HepG2 (cell line): Measurements from ENCODE around the gene TNN. TPM values are rescaled to one million over a fixed set of nuclear protein-coding genes. Genes with fewer than 3 reads are reported as not detected.

ENCODE experiments used
- ATAC-seq: fragments of 200-7000 bp; cut with Tn5 transposase; 3 replicates; pipeline ENCODE4 v1.9.1; 2020; ENCODE audit warnings: mild to moderate bottlenecking, moderate library complexity
- BruUV-seq: library from RNA; stranded (reverse); fragments of 400-500 nt; replicated peaks from 2 replicates; lab custom pipeline; 2021; lab: Mats Ljungman, UMichigan
- CTCF ChIA-PET: fragments of 300-600 bp; formaldehyde crosslinking; extraction: SDS; loops from one replicate; lab custom pipeline; 2021; ENCODE audit warnings: low total read pairs, inconsistent platforms, low intra/inter-chr PET ratio; lab: Yijun Ruan, JAX
- POLR2A ChIA-PET: fragments of 350-600 bp; sonication (Branson Sonifier 250); formaldehyde crosslinking; loops from one replicate; lab custom pipeline; 2020; ENCODE audit warnings: antibody characterized with exemption, inconsistent platforms; lab: Yijun Ruan, JAX
- DNase-seq: peaks from one replicate; pipeline ENCODE4 v3.0.0-alpha.2; 2015; ENCODE audit warnings: low spot score
- FAIRE-seq: peaks from 3 replicates; lab custom pipeline; 2011; peaks lifted over from hg19 to GRCh38; lab: Jason Lieb, UNC
- H2AFZ ChIP-seq: one replicate; pipeline ENCODE4 v1.6.1; 2011; ENCODE audit warnings: low read length, inconsistent platforms
- H3K27ac ChIP-seq: fragments of 300-600 bp; 3 replicates; pipeline ENCODE4 v1.8.0; 2011; ENCODE audit warnings: mixed run types, mild to moderate bottlenecking, mixed read lengths, low read length, inconsistent platforms; ENCODE audit not compliant: insufficient read depth; ENCODE audit errors: extremely low read length
- H3K27me3 ChIP-seq, 2 experiments: fragments of 200-600 bp in 1 of 2; 2 replicates in 1 of 2; 3 replicates in 1 of 2; pipeline versions ENCODE4 v1.6.0 to v1.8.0; 2011; ENCODE audit warnings: low read length in 2 of 2, mild to moderate bottlenecking in 2 of 2, moderate library complexity in 2 of 2, inconsistent platforms in 1 of 2; ENCODE audit not compliant: insufficient read depth in 2 of 2, control insufficient read depth in 1 of 2
- H3K36me3 ChIP-seq, 2 experiments: fragments of 200-600 bp in 1 of 2; replicated peaks in 1 of 2; 2 replicates in 1 of 2; 3 replicates in 1 of 2; pipeline versions ENCODE4 v1.5.1 to v1.8.0; 2011; ENCODE audit warnings: low read length in 2 of 2, inconsistent platforms in 1 of 2; ENCODE audit not compliant: insufficient read depth in 2 of 2, control insufficient read depth in 1 of 2
- H3K4me1 ChIP-seq: 2 replicates; pipeline ENCODE4 v1.5.1; 2012; ENCODE audit warnings: low read length, inconsistent platforms; ENCODE audit not compliant: insufficient read depth
- H3K4me2 ChIP-seq: 2 replicates; pipeline ENCODE4 v1.6.0; 2011; ENCODE audit warnings: low read depth, low read length, inconsistent platforms
- H3K4me3 ChIP-seq, 3 experiments: fragments of 200-600 bp in 1 of 3; sonication (generic), shearing (Covaris generic) in 1 of 3; replicated peaks in 1 of 3; 2 replicates each; pipeline ENCODE4 v1.5.1; 2011 to 2016; ENCODE audit warnings: low read length in 3 of 3, inconsistent platforms in 2 of 3, low read depth in 2 of 3, mild to moderate bottlenecking in 2 of 3, control low read depth in 1 of 3, mixed read lengths in 1 of 3; ENCODE audit not compliant: insufficient read depth in 1 of 3
- H3K79me2 ChIP-seq: one replicate; pipeline ENCODE4 v1.6.1; 2011; ENCODE audit warnings: low read length, inconsistent platforms; ENCODE audit not compliant: insufficient read depth
- H3K9ac ChIP-seq: 2 replicates; pipeline ENCODE4 v1.6.0; 2011; ENCODE audit warnings: mild to moderate bottlenecking, low read depth, low read length, inconsistent platforms; ENCODE audit not compliant: insufficient read depth
- H3K9me3 ChIP-seq: 2 replicates; pipeline ENCODE4 v1.5.1; 2012; ENCODE audit warnings: mild to moderate bottlenecking, low read length
- H4K20me1 ChIP-seq: 2 replicates; pipeline ENCODE4 v1.6.0; 2011; ENCODE audit warnings: inconsistent platforms, mild to moderate bottlenecking, low read length, moderate library complexity; ENCODE audit not compliant: insufficient read depth
- BHLHE40 ChIP-seq: IDR thresholded peaks from 2 replicates; pipeline ENCODE4 v1.6.1; 2011; ENCODE audit warnings: low read length, improper control_type of control experiment
- CENPT ChIP-seq: sonication (generic); formaldehyde crosslinking; IDR thresholded peaks from 2 replicates; pipeline ENCODE4 v1.8.0; 2022; ENCODE audit warnings: low read depth, mild to moderate bottlenecking, moderate library complexity, missing genetic modification reagents
- FOSL1 ChIP-seq: sonication (generic); formaldehyde crosslinking; IDR thresholded peaks from 2 replicates; pipeline ENCODE4 v1.9.0; 2021; ENCODE audit warnings: missing genetic modification reagents, borderline replicate concordance
- HHEX ChIP-seq: IDR thresholded peaks from 2 replicates; pipeline ENCODE4 v1.6.1; 2016; ENCODE audit warnings: control low read depth
- JDP2 ChIP-seq: sonication (generic); formaldehyde crosslinking; IDR thresholded peaks from 2 replicates; pipeline ENCODE4 v1.8.1; 2022; ENCODE audit warnings: missing genetic modification reagents, borderline replicate concordance
- ONECUT2 ChIP-seq: sonication (generic); formaldehyde crosslinking; IDR thresholded peaks from 2 replicates; pipeline ENCODE4 v1.4.0; 2020; ENCODE audit warnings: missing genetic modification reagents
- POLR2A ChIP-seq, 2 experiments: IDR thresholded peaks; 2 replicates each; pipeline ENCODE4 v1.6.1; 2011; ENCODE audit warnings: low read depth in 2 of 2, low read length in 2 of 2, mild to moderate bottlenecking in 1 of 2, moderate library complexity in 1 of 2; ENCODE audit not compliant: insufficient read depth in 1 of 2
- ZBTB7A ChIP-seq: sonication (generic); formaldehyde crosslinking; IDR thresholded peaks from 2 replicates; pipeline ENCODE4 v1.8.0; 2022; ENCODE audit warnings: mild to moderate bottlenecking, missing genetic modification reagents
- ZFP41 ChIP-seq: sonication (generic); formaldehyde crosslinking; IDR thresholded peaks from 2 replicates; pipeline ENCODE4 v1.4.0; 2020; ENCODE audit warnings: mild to moderate bottlenecking, missing genetic modification reagents, borderline replicate concordance
- ZNF225 ChIP-seq: sonication (generic); formaldehyde crosslinking; IDR thresholded peaks from 2 replicates; pipeline ENCODE4 v1.4.0; 2020; ENCODE audit warnings: mild to moderate bottlenecking, missing genetic modification reagents
- ZNF260 ChIP-seq: sonication (generic); formaldehyde crosslinking; IDR thresholded peaks from 2 replicates; pipeline ENCODE4 v1.4.0; 2020; ENCODE audit warnings: missing genetic modification reagents, low read depth, mild to moderate bottlenecking, borderline replicate concordance
- ZNF782 ChIP-seq: sonication (generic); formaldehyde crosslinking; IDR thresholded peaks from 2 replicates; pipeline ENCODE4 v1.4.0; 2020; ENCODE audit warnings: missing genetic modification reagents, mild to moderate bottlenecking, borderline replicate concordance
- ZNF839 ChIP-seq: sonication (generic); formaldehyde crosslinking; IDR thresholded peaks from 2 replicates; pipeline ENCODE4 v1.4.0; 2020; ENCODE audit warnings: missing genetic modification reagents, mild to moderate bottlenecking, borderline replicate concordance
- ZNF879 ChIP-seq: sonication (generic); formaldehyde crosslinking; IDR thresholded peaks from 2 replicates; pipeline ENCODE4 v1.8.1; 2023; ENCODE audit warnings: missing genetic modification reagents
- WGBS: methylation state at CpG from one replicate; pipeline ENCODE4 v1.1.6; 2017; ENCODE audit warnings: low lambda C conversion rate; 5-methylcytosine and 5-hydroxymethylcytosine counted together
- in situ Hi-C: cut with HindIII; loops from 2 replicates; pipeline ENCODE4 v1.10.0; 2017; ENCODE audit warnings: low pct_unique_long_range_greater_than_20kb; ENCODE audit not compliant: extremely low pct_ligation_motif_present
- intact Hi-C: fragments of 100-400 bp; cut with micrococcal nuclease; formaldehyde crosslinking; loops from one replicate; pipeline ENCODE4 v1.10.0; 2022; ENCODE audit not compliant: unreplicated experiment
- polyA plus RNA-seq, 8 experiments: library from polyadenylated mRNA; depleted of rRNA in 3 of 8; stranded (reverse) in 7 of 8; unstranded in 1 of 8; fragments of >200 nt; fragmentation: Illumina TruSeq in 4 of 8; extraction: Trizol in 4 of 8; gene quantifications; 2 replicates each; pipeline versions ENCODE4 v1.2.1 to v1.2.3, GENCODE V29; 2011 to 2016; ENCODE audit warnings: low read depth in 4 of 8, missing spikeins in 1 of 8, mixed read lengths in 1 of 8; ENCODE audit not compliant: insufficient read depth in 1 of 8
- total RNA-seq, 5 experiments: library from RNA; depleted of rRNA; stranded (reverse); fragments of >200 nt; fragmentation: Illumina TruSeq; extraction: Trizol; gene quantifications; 2 replicates each; pipeline ENCODE4 v1.2.3, GENCODE V29; 2016; ENCODE audit warnings: low read depth in 1 of 5
- TF ChIP-seq, protein P1 (sequence below): sonication (generic); formaldehyde crosslinking; conservative IDR thresholded peaks from 2 replicates; pipeline ENCODE4 v1.5.0; 2020; ENCODE audit warnings: missing genetic modification reagents

Gene TNN
- total and polyA plus RNA-seq, 2 of the 13 experiments (the other 11 are each of a cell fraction or from before 2014, with no cell fraction given) = not detected

DNA sequence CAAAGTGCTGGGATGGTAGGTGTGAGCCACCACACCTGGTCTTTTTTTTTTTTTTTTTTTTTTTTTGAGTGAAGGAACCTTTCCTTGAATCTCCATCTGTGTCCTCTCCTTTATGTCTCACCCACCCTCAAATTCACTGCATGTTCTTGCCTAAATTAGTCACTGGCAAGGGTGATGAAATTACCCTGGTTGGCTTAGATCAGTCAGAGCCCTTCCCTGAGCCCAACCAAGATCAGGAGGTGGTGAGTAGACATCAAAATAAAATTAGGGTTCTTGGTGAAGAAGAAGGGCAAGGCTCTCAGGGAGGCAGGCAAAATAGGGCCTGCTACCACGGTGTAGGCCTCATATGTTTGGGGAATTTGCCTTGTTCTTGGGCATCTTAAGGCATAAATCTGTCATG, 5.3 kb upstream of the TNN start (continued):
- no peak for TF ChIP-seq ONECUT2

DNA sequence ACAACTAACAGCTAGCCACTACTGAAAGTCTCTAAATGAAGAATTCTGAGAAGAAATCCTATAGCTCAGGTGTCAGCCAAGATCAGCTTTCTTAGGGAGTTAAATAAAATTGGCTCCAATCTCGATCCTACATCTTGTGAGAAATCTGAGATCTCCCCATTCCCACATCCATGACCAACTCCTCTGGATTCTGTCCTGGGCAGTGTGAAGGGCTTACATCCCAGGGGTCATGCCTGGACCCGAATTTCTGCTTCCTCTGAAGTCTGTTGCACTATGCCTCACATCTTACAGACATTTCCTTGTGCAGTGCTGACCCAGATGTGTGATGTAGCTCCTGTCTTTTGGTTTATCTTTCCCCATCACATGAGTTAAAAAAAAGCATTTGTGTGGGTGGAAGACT, 4.8 kb upstream of the TNN start:
- ATAC-seq = no peak
- Histone ChIP-seq H3K4me1 (no peaks in the 10 kb centered on the region), H3K4me3 (no peak overlapping the region), H2AFZ (no peak overlapping the region), H3K9me3 (no peaks in the 10 kb centered on the region), H3K79me2 (no peaks in the 10 kb centered on the region), H4K20me1 (no peaks in the 10 kb centered on the region), H3K27ac (no peak overlapping the region), H3K9ac (no peak overlapping the region), H3K36me3 (no peaks in the 10 kb centered on the region), H3K27me3 (peaks cover 0 to 7% of the 10 kb centered on the region in 2 experiments; a peak in 2 of 5 replicates)
- intact Hi-C loops = no loop called here
- BruUV-seq = no TSS peak
- no peak for FAIRE-seq
- POLR2A ChIA-PET = no interaction called here
- no peak for TF ChIP-seq ZBTB7A (CRISPR knock-in tag)
- TF ChIP-seq ZNF879 = no peak
- TF ChIP-seq, all 625 proteins: peak for 0
- WGBS = 0% methylated on average over 2 of the region's 2 CpGs
- no peak for DNase-seq
- CTCF ChIA-PET = no interaction called here
- H3K4me2 ChIP-seq = no peak overlapping the region
- in situ Hi-C loops = no loop called here

DNA sequence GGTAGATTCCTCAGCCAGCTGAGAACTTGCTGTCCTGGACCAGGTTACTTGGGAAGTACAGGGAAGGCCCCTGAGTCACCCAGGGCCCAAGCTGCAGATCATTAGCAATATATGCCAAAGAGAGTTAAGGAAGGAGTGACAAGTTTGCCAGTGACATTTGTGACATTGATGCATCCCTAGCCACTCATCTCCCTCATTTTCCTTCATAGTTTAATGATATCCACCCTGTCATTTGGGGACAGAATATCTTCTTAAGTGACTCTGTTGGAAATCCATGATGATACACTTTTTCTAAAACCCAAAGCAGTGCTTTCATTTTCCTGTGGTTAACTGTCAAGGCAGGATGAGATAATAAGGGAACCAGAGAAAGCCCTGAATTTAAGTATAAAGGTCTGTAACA, 3.2 kb downstream of the TNN start:
- BruUV-seq = no TSS peak
- no peaks in the 10 kb centered on the region for H3K4me1 ChIP-seq
- H3K9ac ChIP-seq = no peak overlapping the region
- in situ Hi-C loops (no loop called here), intact Hi-C loops (no loop called here)
- no peak for ATAC-seq
- H3K4me2 ChIP-seq = no peak overlapping the region
- ChIA-PET CTCF (no interaction called here), POLR2A (no interaction called here)
- H3K9me3 ChIP-seq = no peaks in the 10 kb centered on the region
- H2AFZ ChIP-seq = no peak overlapping the region
- FAIRE-seq = no peak
- H3K4me3 ChIP-seq = no peak overlapping the region
- DNase-seq = no peak
- H4K20me1 ChIP-seq = no peaks in the 10 kb centered on the region
- no peak overlapping the region for H3K27ac ChIP-seq
- no peaks in the 10 kb centered on the region for H3K79me2 ChIP-seq
- peaks cover 0 to 12% of the 10 kb centered on the region in 2 experiments; a peak in 2 of 5 replicates for H3K27me3 ChIP-seq
- no peaks in the 10 kb centered on the region for H3K36me3 ChIP-seq
- TF ChIP-seq ZNF225 (CRISPR knock-in tag) = no peak
- TF ChIP-seq JDP2 = no peak
- no peak for TF ChIP-seq HHEX (CRISPR knock-in tag)
- TF ChIP-seq CENPT = no peak
- TF ChIP-seq, protein P1, sequence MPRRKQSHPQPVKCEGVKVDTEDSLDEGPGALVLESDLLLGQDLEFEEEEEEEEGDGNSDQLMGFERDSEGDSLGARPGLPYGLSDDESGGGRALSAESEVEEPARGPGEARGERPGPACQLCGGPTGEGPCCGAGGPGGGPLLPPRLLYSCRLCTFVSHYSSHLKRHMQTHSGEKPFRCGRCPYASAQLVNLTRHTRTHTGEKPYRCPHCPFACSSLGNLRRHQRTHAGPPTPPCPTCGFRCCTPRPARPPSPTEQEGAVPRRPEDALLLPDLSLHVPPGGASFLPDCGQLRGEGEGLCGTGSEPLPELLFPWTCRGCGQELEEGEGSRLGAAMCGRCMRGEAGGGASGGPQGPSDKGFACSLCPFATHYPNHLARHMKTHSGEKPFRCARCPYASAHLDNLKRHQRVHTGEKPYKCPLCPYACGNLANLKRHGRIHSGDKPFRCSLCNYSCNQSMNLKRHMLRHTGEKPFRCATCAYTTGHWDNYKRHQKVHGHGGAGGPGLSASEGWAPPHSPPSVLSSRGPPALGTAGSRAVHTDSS (CRISPR knock-in tag) = no peak
- TF ChIP-seq ZFP41 (CRISPR knock-in tag) = no peak
- no peak for TF ChIP-seq ZNF839 (CRISPR knock-in tag)
- TF ChIP-seq BHLHE40 = no peak
- no peak for TF ChIP-seq ZNF260 (CRISPR knock-in tag)
- TF ChIP-seq ZNF782 (CRISPR knock-in tag) = no peak
- no peak for TF ChIP-seq POLR2A (IDR thresholded peaks at IDR 0.05; ENCODE audit: insufficient read depth in 1 of 2, low read depth in 2 of 2, low read length in 2 of 2)
- TF ChIP-seq FOSL1 (CRISPR knock-in tag) = no peak
